ENCODE measurements around the gene SCGB1D1.

DNA sequence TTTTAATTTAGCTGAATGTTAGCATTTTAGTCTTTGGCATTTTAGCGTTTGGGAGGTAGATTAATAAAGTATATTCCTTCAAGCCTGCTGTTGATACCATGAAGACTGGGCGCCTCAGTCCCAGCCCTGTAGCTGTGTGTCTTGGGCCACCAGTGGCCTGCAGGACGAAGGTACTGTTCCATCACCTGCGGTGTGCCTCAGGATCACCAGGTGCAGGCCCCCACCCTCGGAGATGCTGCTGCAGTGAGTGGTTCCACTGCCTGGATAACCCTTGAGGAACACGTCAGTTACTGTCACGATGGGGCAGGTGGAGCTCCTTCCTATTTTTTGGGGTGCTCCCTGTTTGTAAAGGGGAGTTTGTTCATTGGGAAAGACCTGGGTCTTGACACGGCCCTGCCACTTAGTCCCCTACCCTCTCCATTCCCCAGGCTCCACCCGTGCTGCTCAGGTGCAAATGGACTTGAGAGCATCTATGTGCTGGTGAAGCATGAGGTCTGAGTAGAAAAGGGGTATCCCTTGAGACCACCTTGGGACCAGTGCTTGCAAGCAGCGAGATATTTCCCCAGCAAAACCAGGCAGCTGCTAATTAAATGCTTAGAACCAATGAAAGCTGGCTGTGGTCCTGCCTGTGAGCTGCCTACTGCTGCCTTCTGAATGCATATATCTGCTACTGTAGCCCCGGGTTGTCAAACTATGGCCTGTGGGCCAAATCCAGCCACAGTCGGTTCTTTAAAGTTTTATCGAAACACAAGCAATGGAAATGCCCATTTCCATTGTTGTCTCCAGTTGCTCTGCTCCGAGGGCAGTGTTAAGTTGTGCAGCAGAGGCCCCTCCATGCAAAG lies 37.5 kb upstream of the SCGB1D1 start:
- TF ChIP-seq, protein P1, sequence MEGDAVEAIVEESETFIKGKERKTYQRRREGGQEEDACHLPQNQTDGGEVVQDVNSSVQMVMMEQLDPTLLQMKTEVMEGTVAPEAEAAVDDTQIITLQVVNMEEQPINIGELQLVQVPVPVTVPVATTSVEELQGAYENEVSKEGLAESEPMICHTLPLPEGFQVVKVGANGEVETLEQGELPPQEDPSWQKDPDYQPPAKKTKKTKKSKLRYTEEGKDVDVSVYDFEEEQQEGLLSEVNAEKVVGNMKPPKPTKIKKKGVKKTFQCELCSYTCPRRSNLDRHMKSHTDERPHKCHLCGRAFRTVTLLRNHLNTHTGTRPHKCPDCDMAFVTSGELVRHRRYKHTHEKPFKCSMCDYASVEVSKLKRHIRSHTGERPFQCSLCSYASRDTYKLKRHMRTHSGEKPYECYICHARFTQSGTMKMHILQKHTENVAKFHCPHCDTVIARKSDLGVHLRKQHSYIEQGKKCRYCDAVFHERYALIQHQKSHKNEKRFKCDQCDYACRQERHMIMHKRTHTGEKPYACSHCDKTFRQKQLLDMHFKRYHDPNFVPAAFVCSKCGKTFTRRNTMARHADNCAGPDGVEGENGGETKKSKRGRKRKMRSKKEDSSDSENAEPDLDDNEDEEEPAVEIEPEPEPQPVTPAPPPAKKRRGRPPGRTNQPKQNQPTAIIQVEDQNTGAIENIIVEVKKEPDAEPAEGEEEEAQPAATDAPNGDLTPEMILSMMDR (IDR thresholded peaks at IDR 0.05): no peak
- no peak for TF ChIP-seq POLR2A (IDR thresholded peaks at IDR 0.05; ENCODE audit: low read depth)
- TF ChIP-seq POLR2AphosphoS5 (IDR thresholded peaks at IDR 0.05): no peak
- no peak for TF ChIP-seq EP300 (IDR thresholded peaks at IDR 0.05)
